Ovary (tissue), 9 donors: ENCODE measurements around the gene FIZ1. TPM values are rescaled to one million over a fixed set of nuclear protein-coding genes. Genes with fewer than 3 reads are reported as not detected.
A peak's percentile ranks its signal among the peaks of the same experiment; 100 is the strongest.

Source experiments
- DNase-seq, 5 donors: peaks; one replicate each; pipeline ENCODE4 v3.0.0-alpha.2; 2019 to 2020
- H3K27ac ChIP-seq, 2 donors: fragments of 200-600 bp; one replicate each; pipeline versions ENCODE4 v1.5.1 to v1.8.0; 2019 to 2022
- H3K27me3 ChIP-seq: fragments of 200-600 bp; one replicate; pipeline ENCODE4 v1.8.0; 2022
- H3K36me3 ChIP-seq: fragments of 200-600 bp; sonication (generic); one replicate; pipeline ENCODE4 v1.5.1; 2019
- H3K4me1 ChIP-seq: one replicate; pipeline ENCODE4 v1.8.1; 2013; ENCODE audit warnings: mild to moderate bottlenecking, moderate library complexity; ENCODE audit not compliant: insufficient read depth
- H3K4me3 ChIP-seq: fragments of 200-600 bp; sonication (generic); one replicate; pipeline ENCODE4 v1.5.1; 2017
- H3K9me3 ChIP-seq, 2 donors: fragments of 200-600 bp in 1 of 2; sonication (generic) in 1 of 2; one replicate each; pipeline versions ENCODE4 v1.5.1 to v1.8.1; 2013 to 2019; ENCODE audit warnings: mild to moderate bottlenecking in 1 of 2, moderate library complexity in 1 of 2
- CTCF ChIP-seq, 3 donors: fragments of 450-650 bp in 2 of 3; fragments of 200-600 bp in 1 of 3; IDR thresholded peaks; one replicate each; pipeline versions ENCODE4 v1.5.1 to v1.8.0; 2016 to 2022; ENCODE audit warnings: antibody characterized with exemption in 3 of 3, mild to moderate bottlenecking in 1 of 3
- EP300 ChIP-seq: sonication (generic); formaldehyde crosslinking; IDR thresholded peaks from one replicate; pipeline ENCODE4 v1.6.1; 2017; ENCODE audit warnings: antibody characterized with exemption
- POLR2A ChIP-seq: fragments of 450-650 bp; IDR thresholded peaks from one replicate; pipeline ENCODE4 v1.6.1; 2017; ENCODE audit warnings: antibody characterized with exemption, mild to moderate bottlenecking, moderate library complexity
- WGBS, 3 donors: extraction: QIAGEN DNeasy Blood & Tissue Kit in 1 of 3; methylation state at CpG; one replicate each; pipeline versions ENCODE4 v1.1.5 to v1.1.7; 2013 to 2017; 5-methylcytosine and 5-hydroxymethylcytosine counted together
- intact Hi-C, 4 donors: fragments of 100-400 bp; cut with DNase I; formaldehyde crosslinking; loops; one replicate each; pipeline versions ENCODE4 v1.11.0 to v1.15.1; 2022 to 2023
- polyA plus RNA-seq, 2 donors: library from polyadenylated mRNA; stranded (reverse); fragments of 200-250 nt in 1 of 2; fragments of 350-450 nt in 1 of 2; fragmentation: Illumina TruSeq in 1 of 2; extraction: RNeasy Lipid Tissue Mini Kit (QIAGEN cat#74804) in 1 of 2; gene quantifications; one replicate each; pipeline ENCODE4 v1.2.3, GENCODE V29; 2013 to 2014
- total RNA-seq, 7 donors: library from RNA; depleted of rRNA in 2 of 7; stranded (reverse); fragments of >200 nt in 2 of 7; fragmentation: NEBNext Ultra II Directional in 3 of 7; extraction: Animal tissue kit (Norgen Biotek cat#: 25700) in 3 of 7; gene quantifications; one replicate each; pipeline versions ENCODE4 v1.1.0 to v1.2.4, GENCODE V29; 2016 to 2023
- donor health status: DM: no; HTN: no; CAD: no; lungs with moderate emphysema.
- donor health status: DM: no; HTN: no; CAD: no.
- donor health status: Bipolar disorder and iron deficiency.
- donor health status: DM: yes; HTN: yes; CAD: no.
- donor health status: DM: no; HTN: no; CAD: no.
- donor health status: DM: yes; HTN: yes; CAD: no.

FIZ1 gene
- total and polyA plus RNA-seq, 9 donors = 3.6 to 22.7 (median 13.4) TPM

- DNase-seq = no peak
- no peaks in the 10 kb centered on the region for H3K9me3 ChIP-seq
- no peak overlapping the region for H3K27ac ChIP-seq
- WGBS, 3 donors = 95 to 96% (median 95%) methylated on average over 5 of the region's 5 CpGs
- no peak for TF ChIP-seq CTCF (IDR thresholded peaks at IDR 0.05)
- no peak for TF ChIP-seq POLR2A
- no peak for TF ChIP-seq EP300
- no peaks in the 10 kb centered on the region for H3K36me3 ChIP-seq
- no peaks in the 10 kb centered on the region for H3K27me3 ChIP-seq
- H3K4me3 ChIP-seq = no peak overlapping the region
- peaks cover 7% of the 10 kb centered on the region for H3K4me1 ChIP-seq
- intact Hi-C loops = loop anchor here in 3 of 4 donors (5.0 kb wide), 1 partner anchor 92 kb away; no protein-coding TSS in a partner anchor
These were observed 10.0 kb upstream of the FIZ1 start for GRCh38 chr19:55609326-55609725.

- no peak for DNase-seq
- H3K4me1 ChIP-seq = peaks cover 8% of the 10 kb centered on the region
- TF ChIP-seq EP300 (no peak), CTCF (IDR thresholded peaks at IDR 0.05) (no peak), POLR2A (no peak)
- H3K4me3 ChIP-seq = no peak overlapping the region
- intact Hi-C loops = loop anchor here (2.0 to 5.0 kb wide), 2 partner anchors 90 kb away; no protein-coding TSS in a partner anchor
- H3K27ac ChIP-seq = no peak overlapping the region
- 63 to 66% (median 64%) methylated on average over 9 of the region's 9 CpGs for WGBS, 3 donors
- no peaks in the 10 kb centered on the region for H3K27me3 ChIP-seq
- H3K9me3 ChIP-seq = no peaks in the 10 kb centered on the region
- no peaks in the 10 kb centered on the region for H3K36me3 ChIP-seq
These were observed 7.5 kb upstream of the FIZ1 start for GRCh38 chr19:55606817-55607216.

- no peak for DNase-seq
- Histone ChIP-seq H3K9me3 (no peaks in the 10 kb centered on the region), H3K4me3 (peak overlapping the region; percentile 73), H3K27me3 (no peaks in the 10 kb centered on the region), H3K4me1 (peaks cover 6% of the 10 kb centered on the region), H3K36me3 (no peaks in the 10 kb centered on the region), H3K27ac (peak overlapping the region in 1 of 2 donors; percentile 91)
- 17 to 23% (median 19%) methylated on average over 12 of the region's 12 CpGs for WGBS, 3 donors
- intact Hi-C loops = loop anchor here (2.0 to 5.0 kb wide), 2 partner anchors 89 to 90 kb away; no protein-coding TSS in a partner anchor
- TF ChIP-seq CTCF (IDR thresholded peaks at IDR 0.05) = no peak
- no peak for TF ChIP-seq POLR2A
- no peak for TF ChIP-seq EP300
These were observed 7.1 kb upstream of the FIZ1 start for GRCh38 chr19:55606471-55606787.

- whole genome bisulfite sequencing, 3 donors = 0 to 1% (median 1%) methylated on average over 20 to 44 of the region's 44 CpGs
- H3K27me3 ChIP-seq = no peaks in the 10 kb centered on the region
- DNase-seq = peak; percentile 67 to 85 (median 81)
- peak within 1 kb of the TSS; percentile 89 to 91 for H3K27ac ChIP-seq
- TF ChIP-seq EP300 = no peak
- no peak for TF ChIP-seq POLR2A
- peak in 2 of 3 donors; percentile 60 to 61 for TF ChIP-seq CTCF (IDR thresholded peaks at IDR 0.05)
- H3K9me3 ChIP-seq = no peaks in the 10 kb centered on the region
- H3K4me3 ChIP-seq = peak within 1 kb of the TSS; percentile 73
- intact Hi-C loops = loop anchor here (2.0 to 5.0 kb wide), 2 partner anchors 89 kb away; no protein-coding TSS in a partner anchor
- no peaks in the 10 kb centered on the region for H3K36me3 ChIP-seq
- peaks cover 6% of the 10 kb centered on the region for H3K4me1 ChIP-seq
These were observed 6.5 kb upstream of the FIZ1 start, which contains the start of gene ZNF865 for GRCh38 chr19:55605637-55606470. Gene ZNF865 (plus strand): TSS chr19:55605647. CDS start chr19:55613619, 7,972 bp downstream.
